Panc1 (cell line): Measurements from ENCODE around the gene MYH3. TPM values are rescaled to one million over a fixed set of nuclear protein-coding genes. Genes with fewer than 3 reads are reported as not detected.

ENCODE experiments used
- ATAC-seq: fragments of 200-7000 bp; cut with Tn5 transposase; 2 replicates; pipeline ENCODE4 v1.9.1; 2020; ENCODE audit warnings: mild to moderate bottlenecking, moderate library complexity
- BruUV-seq: library from RNA; stranded (reverse); fragments of 400-500 nt; replicated peaks from 2 replicates; lab custom pipeline; 2021; lab: Mats Ljungman, UMichigan
- CTCF ChIA-PET: fragments of 300-600 bp; sonication (Branson Sonifier 250); formaldehyde crosslinking; loops from one replicate; lab custom pipeline; 2022; ENCODE audit warnings: antibody characterized with exemption; lab: Charles Lee
- POLR2A ChIA-PET: fragments of 300-600 bp; sonication (Branson Sonifier 250); formaldehyde crosslinking; loops from one replicate; lab custom pipeline; 2022; ENCODE audit warnings: antibody characterized with exemption; lab: Charles Lee
- DNase-seq: peaks from one replicate; pipeline ENCODE4 v3.0.0-alpha.2; 2010; ENCODE audit warnings: low read depth, low spot score
- H3K27ac ChIP-seq: 2 replicates; pipeline ENCODE4 v1.5.1; 2011; ENCODE audit warnings: mild to moderate bottlenecking, low read length, inconsistent platforms
- H3K27me3 ChIP-seq: fragments of 200-500 bp; sonication (Bioruptor generic); 2 replicates; pipeline ENCODE4 v1.6.0; 2014; ENCODE audit warnings: low read length, inconsistent platforms; ENCODE audit not compliant: control insufficient read depth, insufficient read depth
- H3K36me3 ChIP-seq: fragments of 200-500 bp; sonication (Bioruptor generic); 2 replicates; pipeline ENCODE4 v1.5.1; 2014; ENCODE audit warnings: inconsistent platforms, mild to moderate bottlenecking, low read length, moderate library complexity; ENCODE audit not compliant: control insufficient read depth, insufficient read depth
- H3K4me1 ChIP-seq: 2 replicates; pipeline ENCODE4 v1.5.1; 2011; ENCODE audit warnings: inconsistent platforms, mild to moderate bottlenecking, low read length, moderate library complexity; ENCODE audit not compliant: control insufficient read depth, insufficient read depth
- H3K4me3 ChIP-seq, 2 experiments: 2 replicates each; pipeline ENCODE4 v1.5.1; 2011 to 2012; ENCODE audit warnings: low read depth in 2 of 2, low read length in 2 of 2, mild to moderate bottlenecking in 2 of 2, inconsistent platforms in 1 of 2, moderate library complexity in 1 of 2
- H3K9me3 ChIP-seq: fragments of 200-500 bp; sonication (Bioruptor generic); 2 replicates; pipeline ENCODE4 v1.5.1; 2014; ENCODE audit warnings: low read depth, mild to moderate bottlenecking, inconsistent platforms, low read length, moderate library complexity; ENCODE audit not compliant: control insufficient read depth, insufficient read depth
- POLR2AphosphoS5 ChIP-seq: IDR thresholded peaks from 2 replicates; pipeline ENCODE4 v1.6.1; 2012; ENCODE audit warnings: mild to moderate bottlenecking, low read depth, low read length, moderate library complexity
- SIN3A ChIP-seq: IDR thresholded peaks from 2 replicates; pipeline ENCODE4 v1.6.1; 2012; ENCODE audit warnings: low read depth, mild to moderate bottlenecking, low read length, moderate library complexity, borderline replicate concordance; ENCODE audit not compliant: insufficient read depth
- TCF7L2 ChIP-seq: IDR thresholded peaks from 2 replicates; pipeline ENCODE4 v1.6.1; 2011; ENCODE audit warnings: mild to moderate bottlenecking, low read depth, low read length, inconsistent platforms
- in situ Hi-C: cut with HindIII; loops from 2 replicates; pipeline ENCODE4 v1.10.0; 2016; ENCODE audit warnings: low sequenced_read_pairs, low pct_unique_long_range_greater_than_20kb
- intact Hi-C: fragments of 100-400 bp; cut with micrococcal nuclease; formaldehyde crosslinking; loops from one replicate; pipeline ENCODE4 v1.10.0; 2022; ENCODE audit not compliant: unreplicated experiment
- total RNA-seq: library from RNA; stranded (reverse); gene quantifications from one replicate; pipeline ENCODE4 v1.2.1, GENCODE V29; 2021; ENCODE audit not compliant: unreplicated experiment
- TF ChIP-seq, protein P1 (sequence below), 2 experiments: IDR thresholded peaks; 2 replicates each; pipeline ENCODE4 v1.6.1; 2011 to 2012; ENCODE audit warnings: low read depth in 2 of 2, control low read depth in 1 of 2, low read length in 1 of 2, mild to moderate bottlenecking in 1 of 2, moderate library complexity in 1 of 2; ENCODE audit not compliant: insufficient read depth in 1 of 2
- TF ChIP-seq, protein P2 (sequence below): fragments of 450-650 bp; IDR thresholded peaks from 2 replicates; pipeline ENCODE4 v1.5.1; 2017; ENCODE audit warnings: mild to moderate bottlenecking

The MYH3 gene
- total RNA-seq, 1 experiment from 2014 or later = 1.6 TPM

DNA sequence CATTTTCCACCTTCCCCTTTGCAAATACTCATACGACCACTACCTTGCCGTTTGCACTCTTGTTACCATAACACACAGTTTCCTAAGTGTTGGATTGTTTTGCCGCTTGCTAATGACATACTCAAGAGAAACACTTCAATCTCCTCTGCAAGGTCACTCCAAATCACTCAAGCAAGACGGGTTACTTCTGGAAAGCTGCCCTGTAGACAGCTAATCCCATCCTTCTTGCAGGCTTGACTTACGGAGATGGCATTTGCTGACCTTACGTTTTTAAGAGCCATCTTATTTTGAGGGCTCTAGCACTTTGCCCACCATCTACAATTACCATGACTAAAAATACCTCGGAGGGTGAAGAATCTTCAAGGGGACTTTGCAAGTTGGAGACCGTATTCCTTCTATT is 46.2 kb downstream of the MYH3 start:
- Histone ChIP-seq H3K9me3 (no peaks in the 10 kb centered on the region), H3K27me3 (no peaks in the 10 kb centered on the region), H3K4me3 (no peak overlapping the region), H3K36me3 (no peaks in the 10 kb centered on the region), H3K4me1 (no peaks in the 10 kb centered on the region), H3K27ac (no peak overlapping the region)
- in situ Hi-C loops = no loop called here
- intact Hi-C loops = loop anchor here (10.0 kb wide), 1 partner anchor 316 kb away; no protein-coding TSS in a partner anchor
- CTCF ChIA-PET = no interaction called here
- ATAC-seq = no peak
- no peak for DNase-seq
- no TSS peak for BruUV-seq
- POLR2A ChIA-PET = no interaction called here
- no peak for TF ChIP-seq POLR2AphosphoS5
- no peak for TF ChIP-seq TCF7L2
- TF ChIP-seq, protein P1, sequence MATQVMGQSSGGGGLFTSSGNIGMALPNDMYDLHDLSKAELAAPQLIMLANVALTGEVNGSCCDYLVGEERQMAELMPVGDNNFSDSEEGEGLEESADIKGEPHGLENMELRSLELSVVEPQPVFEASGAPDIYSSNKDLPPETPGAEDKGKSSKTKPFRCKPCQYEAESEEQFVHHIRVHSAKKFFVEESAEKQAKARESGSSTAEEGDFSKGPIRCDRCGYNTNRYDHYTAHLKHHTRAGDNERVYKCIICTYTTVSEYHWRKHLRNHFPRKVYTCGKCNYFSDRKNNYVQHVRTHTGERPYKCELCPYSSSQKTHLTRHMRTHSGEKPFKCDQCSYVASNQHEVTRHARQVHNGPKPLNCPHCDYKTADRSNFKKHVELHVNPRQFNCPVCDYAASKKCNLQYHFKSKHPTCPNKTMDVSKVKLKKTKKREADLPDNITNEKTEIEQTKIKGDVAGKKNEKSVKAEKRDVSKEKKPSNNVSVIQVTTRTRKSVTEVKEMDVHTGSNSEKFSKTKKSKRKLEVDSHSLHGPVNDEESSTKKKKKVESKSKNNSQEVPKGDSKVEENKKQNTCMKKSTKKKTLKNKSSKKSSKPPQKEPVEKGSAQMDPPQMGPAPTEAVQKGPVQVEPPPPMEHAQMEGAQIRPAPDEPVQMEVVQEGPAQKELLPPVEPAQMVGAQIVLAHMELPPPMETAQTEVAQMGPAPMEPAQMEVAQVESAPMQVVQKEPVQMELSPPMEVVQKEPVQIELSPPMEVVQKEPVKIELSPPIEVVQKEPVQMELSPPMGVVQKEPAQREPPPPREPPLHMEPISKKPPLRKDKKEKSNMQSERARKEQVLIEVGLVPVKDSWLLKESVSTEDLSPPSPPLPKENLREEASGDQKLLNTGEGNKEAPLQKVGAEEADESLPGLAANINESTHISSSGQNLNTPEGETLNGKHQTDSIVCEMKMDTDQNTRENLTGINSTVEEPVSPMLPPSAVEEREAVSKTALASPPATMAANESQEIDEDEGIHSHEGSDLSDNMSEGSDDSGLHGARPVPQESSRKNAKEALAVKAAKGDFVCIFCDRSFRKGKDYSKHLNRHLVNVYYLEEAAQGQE (IDR thresholded peaks at IDR 0.05; ENCODE audit: insufficient read depth in 1 of 2, low read depth in 2 of 2, low read length in 1 of 2) = no peak
- TF ChIP-seq, protein P2, sequence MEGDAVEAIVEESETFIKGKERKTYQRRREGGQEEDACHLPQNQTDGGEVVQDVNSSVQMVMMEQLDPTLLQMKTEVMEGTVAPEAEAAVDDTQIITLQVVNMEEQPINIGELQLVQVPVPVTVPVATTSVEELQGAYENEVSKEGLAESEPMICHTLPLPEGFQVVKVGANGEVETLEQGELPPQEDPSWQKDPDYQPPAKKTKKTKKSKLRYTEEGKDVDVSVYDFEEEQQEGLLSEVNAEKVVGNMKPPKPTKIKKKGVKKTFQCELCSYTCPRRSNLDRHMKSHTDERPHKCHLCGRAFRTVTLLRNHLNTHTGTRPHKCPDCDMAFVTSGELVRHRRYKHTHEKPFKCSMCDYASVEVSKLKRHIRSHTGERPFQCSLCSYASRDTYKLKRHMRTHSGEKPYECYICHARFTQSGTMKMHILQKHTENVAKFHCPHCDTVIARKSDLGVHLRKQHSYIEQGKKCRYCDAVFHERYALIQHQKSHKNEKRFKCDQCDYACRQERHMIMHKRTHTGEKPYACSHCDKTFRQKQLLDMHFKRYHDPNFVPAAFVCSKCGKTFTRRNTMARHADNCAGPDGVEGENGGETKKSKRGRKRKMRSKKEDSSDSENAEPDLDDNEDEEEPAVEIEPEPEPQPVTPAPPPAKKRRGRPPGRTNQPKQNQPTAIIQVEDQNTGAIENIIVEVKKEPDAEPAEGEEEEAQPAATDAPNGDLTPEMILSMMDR = no peak
- no peak for TF ChIP-seq SIN3A

DNA sequence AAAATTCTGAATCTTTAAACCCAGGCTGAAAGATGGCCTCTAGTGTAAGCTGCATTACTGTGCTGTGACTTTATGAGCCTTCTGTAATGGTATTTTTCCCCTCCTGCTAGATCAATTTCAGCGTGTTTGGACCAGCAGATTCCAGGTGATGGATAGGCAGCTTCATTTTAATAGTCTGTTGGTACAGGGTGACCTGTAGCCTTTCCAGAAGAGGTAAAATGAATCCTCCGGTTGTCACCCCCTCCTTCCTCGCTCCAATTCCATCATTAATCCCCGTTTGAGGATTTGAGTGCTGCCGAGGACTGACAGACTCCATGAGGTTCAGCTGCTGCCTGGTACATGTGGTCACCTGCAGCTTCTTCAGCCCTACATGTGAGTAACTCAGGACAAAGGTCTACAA is 48.9 kb downstream of the MYH3 start:
- ChIA-PET POLR2A (interaction anchor here (0.5 kb wide), 1 partner anchor 279 kb away, joined by 4 read pairs; no protein-coding TSS in a partner anchor), CTCF (no interaction called here)

More for the DNA sequence above, 48.9 kb downstream of the MYH3 start:
- no peak for DNase-seq
- Histone ChIP-seq H3K9me3 (no peaks in the 10 kb centered on the region), H3K27ac (no peak overlapping the region), H3K4me3 (no peak overlapping the region), H3K36me3 (no peaks in the 10 kb centered on the region), H3K4me1 (no peaks in the 10 kb centered on the region), H3K27me3 (no peaks in the 10 kb centered on the region)
- no peak for ATAC-seq
- intact Hi-C loops = no loop called here
- TF ChIP-seq SIN3A (no peak), POLR2AphosphoS5 (no peak), TCF7L2 (no peak)
- TF ChIP-seq, protein P2 = no peak
- TF ChIP-seq, protein P1 (IDR thresholded peaks at IDR 0.05; ENCODE audit: insufficient read depth in 1 of 2, low read depth in 2 of 2, low read length in 1 of 2) = no peak
- no TSS peak for BruUV-seq
- in situ Hi-C loops = no loop called here
